GM19455 (cell line): ENCODE results near the gene MARK3.

Experiments used
- ATAC-seq: cut with Tn5 transposase; IDR thresholded peaks from one replicate; pipeline ENCODE4 v1.9.1; 2021; ENCODE audit not compliant: unreplicated experiment

MARK3 gene

GRCh38 chr14:103393676-103394626 lies 8.7 kb downstream of the MARK3 start:
- no peak for ATAC-seq

- no peak for ATAC-seq
Observed at GRCh38 chr14:103395244-103395643, 10.0 kb downstream of the MARK3 start.

- ATAC-seq: no peak
Observed at GRCh38 chr14:103396463-103396862, 11.2 kb downstream of the MARK3 start.

GRCh38 chr14:103398427-103399195 lies 13.4 kb downstream of the MARK3 start:
- no peak for ATAC-seq

GRCh38 chr14:103400537-103400936 lies 15.3 kb downstream of the MARK3 start:
- ATAC-seq: no peak

- ATAC-seq: no peak
Observed at GRCh38 chr14:103401223-103402214, 16.3 kb downstream of the MARK3 start.

GRCh38 chr14:103402695-103403094 lies 17.5 kb downstream of the MARK3 start:
- ATAC-seq: no peak

GRCh38 chr14:103404032-103404918 lies 19.1 kb downstream of the MARK3 start:
- ATAC-seq: no peak

GRCh38 chr14:103404920-103405319 lies 19.7 kb downstream of the MARK3 start:
- ATAC-seq: no peak

GRCh38 chr14:103408491-103409155 lies 23.4 kb downstream of the MARK3 start:
- ATAC-seq: no peak

GRCh38 chr14:103416916-103417315 lies 31.7 kb downstream of the MARK3 start:
- no peak for ATAC-seq

GRCh38 chr14:103418481-103418818 lies 33.2 kb downstream of the MARK3 start:
- no peak for ATAC-seq

GRCh38 chr14:103421556-103421955 lies 36.3 kb downstream of the MARK3 start:
- no peak for ATAC-seq

- no peak for ATAC-seq
Observed at GRCh38 chr14:103423050-103423461, 37.8 kb downstream of the MARK3 start.

GRCh38 chr14:103427485-103428443 lies 42.5 kb downstream of the MARK3 start:
- no peak for ATAC-seq

- ATAC-seq: no peak
Observed at GRCh38 chr14:103428723-103429556, 43.7 kb downstream of the MARK3 start.

- no peak for ATAC-seq
Observed at GRCh38 chr14:103430358-103430757, 45.1 kb downstream of the MARK3 start.
